Stomach (tissue), 9 donors: ENCODE data around the gene FOXN3. TPM values are rescaled to one million over a fixed set of nuclear protein-coding genes. Genes with fewer than 3 reads are reported as not detected.

Experiments used
- DNase-seq, 2 donors: peaks; one replicate each; pipeline versions ENCODE4 v3.0.0 to v3.0.0-alpha.2; 2013 to 2019
- H3K27ac ChIP-seq, 5 donors: fragments of 200-600 bp in 4 of 5; sonication (generic) in 4 of 5; one replicate each; pipeline ENCODE4 v1.5.1; 2013 to 2019; ENCODE audit warnings: mild to moderate bottlenecking in 1 of 5, moderate library complexity in 1 of 5
- H3K27me3 ChIP-seq, 3 donors: fragments of 200-600 bp; sonication (generic); one replicate each; pipeline ENCODE4 v1.5.1; 2017 to 2019; ENCODE audit warnings: mixed run types in 1 of 3
- H3K36me3 ChIP-seq, 4 donors: fragments of 200-600 bp; sonication (generic); 1 replicate in 3 of 4; 2 replicates in 1 of 4; pipeline ENCODE4 v1.5.1; 2016 to 2019
- H3K4me1 ChIP-seq, 4 donors: fragments of 200-600 bp; sonication (generic); one replicate each; pipeline ENCODE4 v1.5.1; 2016 to 2019
- H3K4me3 ChIP-seq, 4 donors: fragments of 200-600 bp; sonication (generic) in 3 of 4; one replicate each; pipeline ENCODE4 v1.5.1; 2016 to 2019; ENCODE audit warnings: mild to moderate bottlenecking in 1 of 4
- H3K9me3 ChIP-seq, 4 donors: fragments of 200-600 bp; sonication (generic); one replicate each; pipeline ENCODE4 v1.5.1; 2016 to 2019
- CTCF ChIP-seq, 7 experiments: fragments of 450-650 bp in 4 of 7; fragments of 200-600 bp in 3 of 7; sonication (generic) in 3 of 7; IDR thresholded peaks; one replicate each; pipeline ENCODE4 v1.5.1; 2016 to 2019; ENCODE audit warnings: antibody characterized with exemption in 7 of 7, control low read depth in 2 of 7, mild to moderate bottlenecking in 1 of 7
- EP300 ChIP-seq: sonication (generic); formaldehyde crosslinking; IDR thresholded peaks from one replicate; pipeline ENCODE4 v1.6.1; 2017; ENCODE audit warnings: antibody characterized with exemption
- POLR2A ChIP-seq, 4 donors: fragments of 450-650 bp; IDR thresholded peaks; one replicate each; pipeline ENCODE4 v1.6.1; 2016; ENCODE audit warnings: antibody characterized with exemption in 4 of 4, control low read depth in 2 of 4, mild to moderate bottlenecking in 1 of 4, moderate library complexity in 1 of 4
- POLR2AphosphoS5 ChIP-seq, 3 donors: sonication (generic); formaldehyde crosslinking; IDR thresholded peaks; one replicate each; pipeline ENCODE4 v1.6.1; 2016; ENCODE audit warnings: antibody characterized with exemption in 3 of 3
- WGBS, 5 donors: extraction: QIAGEN DNeasy Blood & Tissue Kit in 3 of 5; methylation state at CpG; one replicate each; pipeline versions ENCODE4 v1.1.5 to v1.1.7; 2013 to 2018; 5-methylcytosine and 5-hydroxymethylcytosine counted together
- intact Hi-C: fragments of 100-400 bp; cut with DNase I; formaldehyde crosslinking; loops from one replicate; pipeline ENCODE4 v1.15.1; 2023; ENCODE audit warnings: low total_unique reads
- polyA plus RNA-seq, 3 donors: library from polyadenylated mRNA; stranded (reverse); fragments of 200-250 nt; gene quantifications; one replicate each; pipeline ENCODE4 v1.2.3, GENCODE V29; 2013
- total RNA-seq, 5 donors: library from RNA; depleted of rRNA; stranded (reverse); fragments of >200 nt; gene quantifications; one replicate each; pipeline versions ENCODE4 v1.1.0 to v1.2.3, GENCODE V29; 2014 to 2016
- donor health status: healthy with polysubstance abuse.
- donor health status: Bipolar disorder and iron deficiency.
- donor health status: healthy.

The FOXN3 gene
- total and polyA plus RNA-seq, 8 donors: 12.5 to 126 (median 56.6) TPM

DNA sequence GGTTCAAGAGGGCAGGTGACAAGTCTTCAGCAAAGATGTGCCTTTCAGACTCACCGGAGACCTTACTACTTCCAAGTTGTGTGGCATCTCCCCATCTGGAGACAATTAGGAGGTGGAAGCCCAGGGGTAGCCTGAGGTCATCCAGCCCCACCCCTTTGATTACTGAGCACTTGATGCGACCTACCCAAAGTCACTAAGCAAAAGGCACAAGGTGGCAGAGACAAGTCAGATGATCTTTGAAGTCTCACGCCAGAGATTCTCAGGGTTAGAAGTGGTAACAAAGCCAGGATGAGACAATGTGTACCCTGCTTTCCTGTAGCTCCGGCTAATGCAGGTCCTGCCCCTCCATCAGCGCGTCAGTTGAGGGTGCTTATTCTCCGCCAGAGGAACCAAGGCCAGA lies 1.4 kb upstream of the FOXN3 start:
- no peaks in the 10 kb centered on the region for H3K27me3 ChIP-seq
- 64 to 84% (median 73%) methylated on average over 7 of the region's 7 CpGs for WGBS, 5 donors
- TF ChIP-seq POLR2AphosphoS5 (IDR thresholded peaks at IDR 0.05) (no peak), POLR2A (IDR thresholded peaks at IDR 0.05) (no peak), EP300 (no peak), CTCF (IDR thresholded peaks at IDR 0.05) (no peak)
- intact Hi-C loops: no loop called here
- H3K9me3 ChIP-seq: no peaks in the 10 kb centered on the region
- peak overlapping the region in 4 of 5 donors; percentile 87 to 99 (median 94) for H3K27ac ChIP-seq
- peaks cover 28 to 73% (median 50%) of the 10 kb centered on the region in 4 donors for H3K4me1 ChIP-seq
- no peaks in the 10 kb centered on the region for H3K36me3 ChIP-seq
- peak in 1 of 2 donors; percentile 40 for DNase-seq
- H3K4me3 ChIP-seq: peak overlapping the region in 2 of 4 donors; percentile 91 to 92

DNA sequence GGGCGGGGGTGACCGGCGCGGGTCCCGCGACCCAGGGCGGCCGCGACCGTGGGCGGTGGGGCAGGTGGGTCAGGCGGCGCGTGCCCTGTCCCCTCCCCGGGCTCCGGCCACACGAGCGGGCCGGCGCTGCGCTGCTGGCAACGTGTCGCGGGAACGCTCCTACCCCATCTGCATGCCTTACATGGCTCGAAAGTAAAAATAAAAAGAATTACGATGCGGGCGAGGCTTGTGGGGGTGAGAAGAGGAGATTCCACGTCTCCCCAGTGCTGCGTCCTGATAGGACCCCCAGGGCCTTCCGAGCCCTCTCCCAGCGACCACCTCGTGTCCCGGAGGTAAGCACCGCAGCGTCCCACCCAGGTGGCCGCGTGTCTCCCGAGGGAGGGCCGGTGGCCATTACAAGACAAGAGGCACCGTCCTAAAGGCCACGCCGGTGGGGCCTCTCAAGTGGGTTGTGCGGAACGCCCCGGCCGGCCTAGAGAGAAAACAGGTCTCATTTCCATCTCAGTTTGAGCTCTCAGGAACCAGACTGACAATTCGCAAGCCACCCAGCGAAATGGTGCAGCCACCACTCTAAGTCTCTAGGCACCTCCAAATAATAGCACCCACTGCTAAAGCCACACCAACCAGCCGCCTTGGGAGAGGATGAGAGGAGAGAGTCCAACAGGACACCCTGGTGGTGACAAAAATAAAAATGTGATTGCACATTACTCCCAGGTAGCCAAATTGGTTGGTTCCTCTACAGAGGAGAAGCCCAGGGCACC lies 612 bp upstream of the FOXN3 start:
- Histone ChIP-seq H3K9me3 (no peaks in the 10 kb centered on the region), H3K4me3 (peak overlapping the region; percentile 76 to 92 (median 84)), H3K4me1 (peaks cover 25 to 72% (median 45%) of the 10 kb centered on the region in 4 donors), H3K27ac (peak overlapping the region; percentile 81 to 99 (median 94)), H3K36me3 (peaks cover 0 to under 1% (median under 1%) of the 10 kb centered on the region in 4 donors), H3K27me3 (no peaks in the 10 kb centered on the region)
- 0 to 2% (median 1%) methylated on average over 29 to 51 of the region's 51 CpGs for WGBS, 5 donors
- intact Hi-C loops: no loop called here
- DNase-seq: peak; percentile 60 to 79
- peak in 3 of 7 experiments; percentile 14 to 53 (median 44) for TF ChIP-seq CTCF (IDR thresholded peaks at IDR 0.05)
- peak in 1 of 3 donors; percentile 9 for TF ChIP-seq POLR2AphosphoS5 (IDR thresholded peaks at IDR 0.05)
- TF ChIP-seq POLR2A (IDR thresholded peaks at IDR 0.05): no peak
- no peak for TF ChIP-seq EP300

DNA sequence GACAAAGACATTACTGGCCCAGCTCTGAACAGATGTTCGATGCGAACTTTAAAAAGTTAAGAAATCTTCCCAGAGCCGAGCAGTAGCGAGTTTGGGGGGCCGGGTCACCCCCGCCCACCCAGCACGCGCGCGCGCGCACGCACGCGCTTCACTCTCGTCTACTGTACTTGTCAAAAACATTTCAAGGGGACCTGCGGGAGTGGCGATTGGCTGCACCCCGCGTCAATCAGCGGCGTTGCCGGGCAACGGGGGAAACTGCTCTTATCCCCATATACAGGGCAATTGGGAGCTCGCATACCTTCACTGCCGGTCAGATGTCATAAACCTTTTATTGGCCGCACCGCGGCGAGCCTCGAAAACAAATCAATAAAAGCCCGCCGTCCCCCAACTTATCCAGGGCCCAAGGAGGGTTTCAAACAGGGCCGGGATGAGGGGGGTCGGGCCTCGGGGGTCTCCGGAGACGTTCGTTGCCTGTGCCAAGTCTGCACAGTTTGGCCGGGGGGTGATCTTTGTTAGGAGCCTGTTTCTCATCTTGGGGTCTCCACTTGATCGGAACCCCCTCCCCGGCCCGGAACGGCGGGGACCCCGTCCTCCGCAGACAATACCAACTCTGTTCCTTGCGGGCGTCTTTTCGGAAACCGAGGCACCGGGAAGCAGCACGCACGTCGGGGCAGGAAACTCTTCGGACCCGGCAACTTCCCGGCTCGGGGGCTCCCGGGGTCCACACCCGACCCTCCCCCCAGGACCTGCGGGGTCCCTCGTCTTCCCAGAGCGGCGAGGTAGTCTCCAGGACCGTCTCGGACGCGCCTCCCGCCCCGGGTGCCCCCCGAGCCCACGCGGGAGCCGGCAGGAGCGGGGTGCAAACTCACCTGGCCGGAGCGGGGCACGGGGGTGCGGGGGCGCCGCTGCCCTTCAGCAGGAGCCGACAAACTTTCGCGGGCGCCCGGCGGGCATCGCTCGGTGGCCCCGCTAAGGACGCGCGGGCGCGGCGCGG lies 734 bp downstream of the FOXN3 start:
- intact Hi-C loops: no loop called here
- no peaks in the 10 kb centered on the region for H3K9me3 ChIP-seq
- peaks cover 4 to 14% (median 14%) of the 10 kb centered on the region in 4 donors for H3K36me3 ChIP-seq
- H3K27ac ChIP-seq: peak overlapping the region; percentile 95 to 99 (median 99)
- DNase-seq: peak; percentile 98 to 99
- peak overlapping the region; percentile 78 to 92 (median 90) for H3K4me3 ChIP-seq
- peaks cover 19 to 71% (median 37%) of the 10 kb centered on the region in 4 donors for H3K4me1 ChIP-seq
- no peak for TF ChIP-seq EP300
- TF ChIP-seq POLR2AphosphoS5 (IDR thresholded peaks at IDR 0.05): peak; percentile 52 to 80 (median 60)
- 0 to 1% (median 0%) methylated on average over 45 to 98 of the region's 98 CpGs for whole genome bisulfite sequencing, 5 donors
- H3K27me3 ChIP-seq: no peaks in the 10 kb centered on the region

DNA sequence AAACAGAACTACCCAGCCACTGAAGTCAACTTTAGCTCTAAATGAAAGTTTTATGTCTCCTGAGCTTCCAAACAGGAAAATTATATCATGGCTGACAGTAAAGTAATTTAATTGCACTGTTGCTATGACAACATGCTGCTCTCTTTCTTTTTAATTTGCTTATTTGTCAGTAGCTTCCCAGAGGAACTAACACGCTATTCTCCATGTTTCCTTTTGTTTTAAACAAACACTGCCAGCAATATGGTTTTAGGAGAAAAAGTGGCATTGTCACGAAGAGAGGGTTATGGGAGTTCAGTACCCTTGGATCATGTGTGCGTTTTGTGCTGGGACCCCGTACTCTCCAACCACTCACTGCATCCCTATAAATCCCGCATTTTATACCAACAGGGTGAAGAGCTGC lies 1.9 kb downstream of the FOXN3 start:
- intact Hi-C loops: no loop called here
- no peak for TF ChIP-seq EP300
- TF ChIP-seq POLR2A (IDR thresholded peaks at IDR 0.05): no peak
- TF ChIP-seq CTCF (IDR thresholded peaks at IDR 0.05): no peak
- TF ChIP-seq POLR2AphosphoS5 (IDR thresholded peaks at IDR 0.05): no peak
- peaks cover 26 to 75% (median 45%) of the 10 kb centered on the region in 4 donors for H3K4me1 ChIP-seq

More for the DNA sequence above, 1.9 kb downstream of the FOXN3 start:
- H3K27me3 ChIP-seq: no peaks in the 10 kb centered on the region
- peak overlapping the region; percentile 73 to 99 (median 97) for H3K27ac ChIP-seq
- 17 to 21% (median 18%) methylated on average over 5 of the region's 5 CpGs for WGBS, 5 donors
- peaks cover 10 to 24% (median 21%) of the 10 kb centered on the region in 4 donors for H3K36me3 ChIP-seq
- no peaks in the 10 kb centered on the region for H3K9me3 ChIP-seq
- H3K4me3 ChIP-seq: peak overlapping the region; percentile 78 to 92 (median 90)
- peak in 1 of 2 donors; percentile 56 for DNase-seq
